Endodermal cell (in vitro differentiated cells): ENCODE measurements around the gene AGTRAP. TPM values are rescaled to one million over a fixed set of nuclear protein-coding genes. Genes with fewer than 3 reads are reported as not detected.

Source experiments
- DNase-seq: peaks from one replicate; pipeline ENCODE4 v3.0.0-alpha.2; 2017
- H3K27ac ChIP-seq: 2 replicates; pipeline ENCODE4 v1.5.1; 2013; ENCODE audit warnings: mild to moderate bottlenecking, low read depth, low read length, moderate library complexity
- H3K27me3 ChIP-seq: 2 replicates; pipeline ENCODE4 v1.6.1; 2013; ENCODE audit warnings: mild to moderate bottlenecking, low read length, moderate library complexity; ENCODE audit not compliant: insufficient read depth, control insufficient read depth, poor library complexity, severe bottlenecking
- H3K36me3 ChIP-seq: 2 replicates; pipeline ENCODE4 v1.7.0; 2013; ENCODE audit warnings: mild to moderate bottlenecking, low read length, moderate library complexity; ENCODE audit not compliant: control insufficient read depth, insufficient read depth
- H3K4me1 ChIP-seq: one replicate; pipeline ENCODE4 v1.7.0; 2013; ENCODE audit warnings: low read length; ENCODE audit not compliant: control insufficient read depth, insufficient read depth
- H3K4me3 ChIP-seq: 2 replicates; pipeline ENCODE4 v1.5.1; 2013; ENCODE audit warnings: mild to moderate bottlenecking, low read length, moderate library complexity
- H3K9ac ChIP-seq: 2 replicates; pipeline ENCODE4 v1.6.1; 2013; ENCODE audit warnings: mild to moderate bottlenecking, low read length, moderate library complexity; ENCODE audit not compliant: poor library complexity, severe bottlenecking; ENCODE audit errors: extremely low read depth
- H3K9me3 ChIP-seq: 2 replicates; pipeline ENCODE4 v1.6.1; 2013; ENCODE audit warnings: mild to moderate bottlenecking, low read length, moderate library complexity; ENCODE audit not compliant: control insufficient read depth
- H3K27ac Mint-ChIP-seq: 2 replicates; pipeline ENCODE4 v1.8.0; 2020; ENCODE audit warnings: mixed read lengths
- H3K27me3 Mint-ChIP-seq: 2 replicates; pipeline ENCODE4 v1.8.0; 2021; ENCODE audit warnings: mild to moderate bottlenecking, mixed read lengths; ENCODE audit not compliant: insufficient read depth
- H3K36me3 Mint-ChIP-seq: 2 replicates; pipeline ENCODE4 v1.8.0; 2020; ENCODE audit warnings: low read depth, mixed read lengths
- H3K4me1 Mint-ChIP-seq: 2 replicates; pipeline ENCODE4 v1.8.0; 2020; ENCODE audit warnings: mixed read lengths
- H3K4me3 Mint-ChIP-seq: 2 replicates; pipeline ENCODE4 v1.8.0; 2020; ENCODE audit warnings: mild to moderate bottlenecking, moderate library complexity, mixed read lengths
- H3K9me3 Mint-ChIP-seq: 2 replicates; pipeline ENCODE4 v1.8.0; 2020; ENCODE audit warnings: mild to moderate bottlenecking, mixed read lengths
- WGBS, 2 experiments: methylation state at CpG; one replicate each; pipeline versions ENCODE4 v1.1.5 to v1.1.7; 2013; ENCODE audit warnings: missing lambda C conversion rate in 2 of 2, mixed read lengths in 1 of 2; ENCODE audit not compliant: insufficient coverage in 1 of 2, insufficient read length in 1 of 2; 5-methylcytosine and 5-hydroxymethylcytosine counted together
- total RNA-seq, 2 donors: library from RNA; stranded (reverse); fragmentation: NEBNext Ultra II Directional in 1 of 2; extraction: Animal tissue kit (Norgen Biotek cat#: 25700) in 1 of 2; gene quantifications; 2 replicates in 1 of 2; 3 replicates in 1 of 2; pipeline ENCODE4 v1.2.1, GENCODE V29; 2021
- TF ChIP-seq, protein P1 (sequence below): fragments of 200-600 bp; sonication (generic); conservative IDR thresholded peaks from 2 replicates; pipeline ENCODE4 v1.5.0; 2021; ENCODE audit warnings: antibody characterized with exemption, mild to moderate bottlenecking

The AGTRAP gene
- total RNA-seq, 2 donors from 2014 or later = 71.3 to 81.2 TPM

DNA sequence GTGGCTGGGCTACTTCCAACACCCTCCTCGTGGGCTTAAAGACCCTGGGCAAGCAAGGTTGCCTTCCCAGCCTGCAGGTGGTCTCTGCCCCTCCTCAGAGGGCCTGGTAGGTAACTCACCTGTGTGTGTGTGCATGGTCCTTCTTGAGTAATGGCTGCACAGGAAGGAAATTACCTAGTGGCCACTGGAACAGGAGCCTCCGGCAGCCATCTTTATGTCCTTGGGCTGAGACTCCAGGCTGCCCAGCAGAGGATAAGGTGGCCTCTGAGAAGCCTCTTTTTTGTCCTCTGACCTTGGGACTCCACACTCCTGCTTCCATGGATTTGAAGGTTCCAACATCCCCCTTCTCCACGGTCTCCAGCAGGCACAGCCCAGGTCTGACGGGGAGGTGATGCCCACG lies 24.4 kb upstream of the AGTRAP start:
- Histone ChIP-seq H3K4me3 (no peak overlapping the region), H3K4me1 (peaks cover 5% of the 10 kb centered on the region), H3K27me3 (no peaks in the 10 kb centered on the region), H3K27ac (no peak overlapping the region), H3K9ac (no peak overlapping the region), H3K36me3 (no peaks in the 10 kb centered on the region), H3K9me3 (no peaks in the 10 kb centered on the region)
- H3K27me3 Mint-ChIP-seq = no peaks in the 10 kb centered on the region
- H3K9me3 Mint-ChIP-seq = no peaks in the 10 kb centered on the region
- H3K27ac Mint-ChIP-seq = no peak overlapping the region
- DNase-seq = no peak
- 96% methylated on average over 2 to 5 of the region's 5 CpGs for WGBS, 2 experiments
- H3K36me3 Mint-ChIP-seq = no peaks in the 10 kb centered on the region
- H3K4me3 Mint-ChIP-seq = no peak overlapping the region
- TF ChIP-seq, protein P1, sequence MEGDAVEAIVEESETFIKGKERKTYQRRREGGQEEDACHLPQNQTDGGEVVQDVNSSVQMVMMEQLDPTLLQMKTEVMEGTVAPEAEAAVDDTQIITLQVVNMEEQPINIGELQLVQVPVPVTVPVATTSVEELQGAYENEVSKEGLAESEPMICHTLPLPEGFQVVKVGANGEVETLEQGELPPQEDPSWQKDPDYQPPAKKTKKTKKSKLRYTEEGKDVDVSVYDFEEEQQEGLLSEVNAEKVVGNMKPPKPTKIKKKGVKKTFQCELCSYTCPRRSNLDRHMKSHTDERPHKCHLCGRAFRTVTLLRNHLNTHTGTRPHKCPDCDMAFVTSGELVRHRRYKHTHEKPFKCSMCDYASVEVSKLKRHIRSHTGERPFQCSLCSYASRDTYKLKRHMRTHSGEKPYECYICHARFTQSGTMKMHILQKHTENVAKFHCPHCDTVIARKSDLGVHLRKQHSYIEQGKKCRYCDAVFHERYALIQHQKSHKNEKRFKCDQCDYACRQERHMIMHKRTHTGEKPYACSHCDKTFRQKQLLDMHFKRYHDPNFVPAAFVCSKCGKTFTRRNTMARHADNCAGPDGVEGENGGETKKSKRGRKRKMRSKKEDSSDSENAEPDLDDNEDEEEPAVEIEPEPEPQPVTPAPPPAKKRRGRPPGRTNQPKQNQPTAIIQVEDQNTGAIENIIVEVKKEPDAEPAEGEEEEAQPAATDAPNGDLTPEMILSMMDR = no peak
- peaks cover 11% of the 10 kb centered on the region for H3K4me1 Mint-ChIP-seq

DNA sequence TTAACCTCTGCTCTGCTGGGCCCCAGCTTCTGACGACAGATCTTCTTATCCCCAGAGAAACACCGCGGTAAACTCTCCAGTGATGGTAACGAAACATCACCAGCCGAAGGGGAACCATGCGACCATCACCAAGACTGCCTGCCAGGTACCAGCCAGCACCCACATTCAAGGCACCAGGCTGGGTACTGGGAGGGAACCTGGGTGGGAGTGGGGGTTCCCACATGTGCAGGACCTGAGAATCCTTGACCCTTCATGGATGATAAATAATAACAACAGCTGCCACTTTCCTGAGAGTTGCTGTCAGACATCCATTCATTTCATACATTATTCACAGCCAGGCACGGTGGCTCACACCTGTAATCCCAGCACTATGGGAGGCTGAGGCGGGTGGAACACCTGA lies 23.7 kb upstream of the AGTRAP start:
- H3K9ac ChIP-seq = no peak overlapping the region
- Mint-ChIP-seq H3K36me3 (no peaks in the 10 kb centered on the region), H3K27ac (no peak overlapping the region), H3K4me3 (no peak overlapping the region), H3K9me3 (no peaks in the 10 kb centered on the region), H3K27me3 (no peaks in the 10 kb centered on the region), H3K4me1 (peaks cover 9% of the 10 kb centered on the region)
- no peaks in the 10 kb centered on the region for H3K36me3 ChIP-seq
- TF ChIP-seq, protein P1 = no peak
- no peak overlapping the region for H3K4me3 ChIP-seq
- H3K27me3 ChIP-seq = no peaks in the 10 kb centered on the region
- no peak for DNase-seq
- H3K27ac ChIP-seq = no peak overlapping the region
- H3K9me3 ChIP-seq = no peaks in the 10 kb centered on the region
- H3K4me1 ChIP-seq = peaks cover 5% of the 10 kb centered on the region
- WGBS, 2 experiments = 94 to 100% methylated on average over 2 to 8 of the region's 8 CpGs

DNA sequence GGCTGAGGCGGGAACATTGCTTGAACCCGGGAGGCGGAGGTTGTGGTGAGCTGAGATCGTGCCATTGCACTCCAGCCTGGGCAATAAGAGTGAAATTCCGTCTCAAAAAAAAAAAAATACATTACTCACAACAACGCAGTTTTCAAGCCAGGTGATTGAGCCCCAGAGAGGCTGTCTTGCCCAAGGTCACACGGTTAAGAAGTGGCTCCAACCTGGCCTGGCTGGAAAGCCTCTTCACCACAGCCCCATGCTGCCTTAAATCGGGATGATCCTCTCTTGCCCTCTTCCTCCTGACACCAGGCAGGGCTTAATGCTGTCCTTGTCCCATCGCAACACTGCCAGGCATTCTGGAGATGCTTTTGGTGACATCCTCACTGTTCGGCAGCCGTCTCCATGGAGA lies 22.8 kb upstream of the AGTRAP start:
- no peaks in the 10 kb centered on the region for H3K27me3 Mint-ChIP-seq
- no peak overlapping the region for H3K27ac ChIP-seq
- H3K4me3 Mint-ChIP-seq = no peak overlapping the region
- no peaks in the 10 kb centered on the region for H3K36me3 ChIP-seq
- H3K4me1 Mint-ChIP-seq = peaks cover 4% of the 10 kb centered on the region
- H3K9me3 Mint-ChIP-seq = no peaks in the 10 kb centered on the region
- no peaks in the 10 kb centered on the region for H3K4me1 ChIP-seq
- no peak overlapping the region for H3K27ac Mint-ChIP-seq
- no peak overlapping the region for H3K9ac ChIP-seq
- TF ChIP-seq, protein P1 = no peak
- DNase-seq = no peak
- no peak overlapping the region for H3K4me3 ChIP-seq
- H3K27me3 ChIP-seq = no peaks in the 10 kb centered on the region
- H3K9me3 ChIP-seq = no peaks in the 10 kb centered on the region
- no peaks in the 10 kb centered on the region for H3K36me3 Mint-ChIP-seq
- WGBS, 2 experiments = 94 to 95% methylated on average over 6 to 11 of the region's 11 CpGs
